Measurements from ENCODE around the gene DNAJC9.

Gene DNAJC9

DNA sequence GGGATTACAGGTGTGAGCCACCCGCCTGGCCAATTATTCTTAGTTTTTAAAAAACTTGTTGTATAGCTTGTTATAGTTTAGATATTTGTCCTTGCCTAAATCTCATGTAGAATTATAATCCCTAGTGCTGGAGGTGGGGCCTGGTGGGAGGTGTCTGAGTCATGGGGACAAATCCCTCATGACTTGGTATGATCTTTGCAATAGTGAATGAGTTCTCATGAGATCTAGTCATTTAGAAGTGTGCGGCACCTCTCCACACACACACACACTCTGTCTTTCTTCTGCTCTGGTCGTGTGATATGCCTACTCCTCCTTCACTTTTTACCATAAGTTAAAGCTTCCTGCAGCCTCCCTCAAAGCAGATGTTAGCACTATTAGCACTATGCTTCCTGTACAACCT, 42.0 kb downstream of the DNAJC9 start:
- no peaks in the 10 kb centered on the region for H3K4me1 ChIP-seq (ENCODE audit: control insufficient read depth, insufficient read depth, low read length)
- H3K9me3 ChIP-seq (ENCODE audit: control insufficient read depth, insufficient read depth, low read depth, low read length): no peaks in the 10 kb centered on the region
- peaks cover 0 to 23% of the 10 kb centered on the region in 2 experiments; a peak in 1 of 3 replicates for H3K36me3 ChIP-seq (ENCODE audit: control insufficient read depth in 2 of 2, insufficient read depth in 1 of 2, low read length in 2 of 2)
- H3K27ac ChIP-seq (ENCODE audit: extremely low read depth, low read depth, low read length): no peak overlapping the region
- CTCF ChIA-PET: interaction anchor here (0.6 to 1.3 kb wide), 2 partner anchors 13 to 337 kb away, joined by 3 to 8 read pairs; no protein-coding TSS in a partner anchor
- POLR2A ChIA-PET: no interaction called here
- no peak overlapping the region for H3K4me3 ChIP-seq (ENCODE audit: low read depth, low read length)
- TF ChIP-seq ZSCAN23 (tag by site-specific recombination; IDR thresholded peaks at IDR 0.05) (no peak), ZNF600 (tag by site-specific recombination; IDR thresholded peaks at IDR 0.05) (no peak), ZNF624 (tag by site-specific recombination; IDR thresholded peaks at IDR 0.05) (no peak), ZNF146 (tag by site-specific recombination; IDR thresholded peaks at IDR 0.05) (no peak)
